ENCODE measurements around the gene SPATA31C2. TPM values are rescaled to one million over a fixed set of nuclear protein-coding genes. Genes with fewer than 3 reads are reported as not detected.

Gene SPATA31C2
- total and polyA plus RNA-seq, 2 of the 4 experiments (the other 2 are of a cell fraction), result 0.02 TPM; not detected in 1

GRCh38 chr9:88187631-88188030 is 49.4 kb upstream of the SPATA31C2 start:
- no peak overlapping the region for H3K27ac ChIP-seq (ENCODE audit: insufficient read depth, low read length)
- no peak overlapping the region for H3K56ac ChIP-seq (ENCODE audit: extremely low read depth, insufficient read depth, low read length)
- H3K14ac ChIP-seq (replicated peaks; ENCODE audit: low read depth, low read length), result no peak overlapping the region
- H2AK5ac ChIP-seq (ENCODE audit: low read depth, low read length), result no peak overlapping the region
- no peaks in the 10 kb centered on the region for H3K79me1 ChIP-seq (ENCODE audit: low read depth in 1 of 2, low read length in 2 of 2)
- in situ Hi-C loops (cut with MboI; ENCODE audit: low sequenced_read_pairs), result no loop called here
- ChIA-PET POLR2A (ENCODE audit: unreplicated experiment) (no interaction called here), CTCF (no interaction called here)
- no peak overlapping the region for H2AFZ ChIP-seq (replicated peaks; ENCODE audit: low read length, poor library complexity)
- no peaks in the 10 kb centered on the region for H3K9me3 ChIP-seq (ENCODE audit: control insufficient read depth, insufficient read depth, low read length)
- H2AK9ac ChIP-seq (replicated peaks; ENCODE audit: low read depth, low read length, poor library complexity), result no peak overlapping the region
- no peak overlapping the region for H3K4me2 ChIP-seq (ENCODE audit: low read depth, low read length)
- no peak overlapping the region for H2BK15ac ChIP-seq (ENCODE audit: low read depth, low read length)
- no peak overlapping the region for H3K9ac ChIP-seq (ENCODE audit: low read depth, low read length)
- no peaks in the 10 kb centered on the region for H3K36me3 ChIP-seq (ENCODE audit: control insufficient read depth, insufficient read depth, low read length)
- peak; percentile 37 for DNase-seq
- no TSS peak for BruUV-seq (replicated peaks)
- dilution Hi-C loops (cut with HindIII; ENCODE audit: low sequenced_read_pairs, unreplicated experiment), result no loop called here
- H3K27me3 ChIP-seq (ENCODE audit: control insufficient read depth, insufficient read depth, low read length), result no peaks in the 10 kb centered on the region
- H4K5ac ChIP-seq (ENCODE audit: low read depth, low read length), result no peak overlapping the region
- no peak for TF ChIP-seq SMC3 (IDR thresholded peaks at IDR 0.05; ENCODE audit: low read depth, low read length)
- no peak for TF ChIP-seq POLR2A (IDR thresholded peaks at IDR 0.05; ENCODE audit: low read depth, low read length)
- no peak for TF ChIP-seq RFX5 (IDR thresholded peaks at IDR 0.05; ENCODE audit: low read depth, low read length)
- TF ChIP-seq MAFK (IDR thresholded peaks at IDR 0.05; ENCODE audit: low read depth, low read length), result no peak
- no peak for TF ChIP-seq RCOR1 (IDR thresholded peaks at IDR 0.05; ENCODE audit: insufficient replicate concordance, low read length)
- TF ChIP-seq CEBPB (IDR thresholded peaks at IDR 0.05; ENCODE audit: low read depth, low read length), result no peak
- TF ChIP-seq CTCF (conservative IDR thresholded peaks at IDR 0.05; ENCODE audit: low read depth, low read length), result no peak
- no peak for TF ChIP-seq CHD1 (IDR thresholded peaks at IDR 0.05; ENCODE audit: low read depth, low read length)
- TF ChIP-seq FOS (IDR thresholded peaks at IDR 0.05; ENCODE audit: low read depth, low read length), result no peak
- TF ChIP-seq USF2 (IDR thresholded peaks at IDR 0.05; ENCODE audit: low read depth, low read length), result no peak
- no peak for TF ChIP-seq MXI1 (IDR thresholded peaks at IDR 0.05; ENCODE audit: borderline replicate concordance, low read depth, low read length)
- TF ChIP-seq NFE2L2 (IDR thresholded peaks at IDR 0.05; ENCODE audit: low read depth, low read length), result no peak
- no peak for TF ChIP-seq RAD21 (IDR thresholded peaks at IDR 0.05; ENCODE audit: low read length)
- TF ChIP-seq MAZ (IDR thresholded peaks at IDR 0.05; ENCODE audit: borderline replicate concordance, low read depth, low read length), result no peak
- no peak for TF ChIP-seq ELK1 (IDR thresholded peaks at IDR 0.05; ENCODE audit: borderline replicate concordance, low read depth, low read length)
- no peak for TF ChIP-seq BHLHE40 (IDR thresholded peaks at IDR 0.05; ENCODE audit: low read depth, low read length)
- H3K4me3 ChIP-seq (ENCODE audit: insufficient read depth, low read depth, low read length), result no peak overlapping the region
- no peak overlapping the region for H4K8ac ChIP-seq (ENCODE audit: low read depth in 2 of 2, low read length in 2 of 2)
- H2BK120ac ChIP-seq (ENCODE audit: low read depth, low read length), result no peak overlapping the region; the same call in 1 of the 2 replicates
- H3K4me1 ChIP-seq (ENCODE audit: control insufficient read depth, insufficient read depth, low read length), result no peaks in the 10 kb centered on the region; the same call in 1 of the 2 replicates
- intact Hi-C loops (cut with micrococcal nuclease), result no loop called here
- H4K91ac ChIP-seq (ENCODE audit: insufficient read depth, low read depth, low read length), result no peak overlapping the region
- WGBS, 2 experiments (ENCODE audit: extremely low coverage in 2 of 2, insufficient read length in 1 of 2), result 0% methylated on average over 1 of the region's 2 CpGs; no CpG with 5 or more reads in 1 of the 2 experiments
- H2BK5ac ChIP-seq (ENCODE audit: low read depth, low read length, poor library complexity, severe bottlenecking), result no peak overlapping the region
- peak; percentile 61 for ATAC-seq (ENCODE audit: low read depth)
- no peak overlapping the region for H3K4ac ChIP-seq (ENCODE audit: low read depth, low read length)
- no peak overlapping the region for H3K23ac ChIP-seq (ENCODE audit: low read depth, low read length)
- no peaks in the 10 kb centered on the region for H4K20me1 ChIP-seq (ENCODE audit: insufficient read depth, low read length)
- H3K18ac ChIP-seq (ENCODE audit: low read depth, low read length), result no peak overlapping the region
- H2BK20ac ChIP-seq (ENCODE audit: low read depth, low read length), result no peak overlapping the region
- H3K9me1 ChIP-seq (ENCODE audit: insufficient read depth, low read length), result no peaks in the 10 kb centered on the region; the same call in 1 of the 2 replicates
